Limb (tissue), 2 donors: Measurements from ENCODE around the gene RNF217.
"Not testable (repeated sequence)": the region's sequence is repeated elsewhere in the genome, so short reads cannot be mapped to it uniquely, and the experiment has no call there.

Source experiments
- DNase-seq, 2 donors: peaks; one replicate each; pipeline ENCODE4 v3.0.0-alpha.2; 2016; ENCODE audit errors: extremely low spot score in 2 of 2

The RNF217 gene

GRCh38 chr6:125057392-125058246 is 95.4 kb downstream of the RNF217 start:
- no peak for DNase-seq

GRCh38 chr6:125058546-125058945 is 96.3 kb downstream of the RNF217 start:
- no peak for DNase-seq

- DNase-seq: no peak
Measured at GRCh38 chr6:125063307-125063706, 101.1 kb downstream of the RNF217 start.

GRCh38 chr6:125066140-125066539 is 103.9 kb downstream of the RNF217 start:
- DNase-seq: no peak

- DNase-seq: no peak
Measured at GRCh38 chr6:125066964-125067363, 104.7 kb downstream of the RNF217 start.

GRCh38 chr6:125067552-125067951 is 105.3 kb downstream of the RNF217 start:
- no peak for DNase-seq

- no peak for DNase-seq
Measured at GRCh38 chr6:125073071-125073470, 110.8 kb downstream of the RNF217 start.

- no peak for DNase-seq
Measured at GRCh38 chr6:125074120-125074519, 111.9 kb downstream of the RNF217 start.

- not testable (repeated sequence) for DNase-seq
Measured at GRCh38 chr6:125075073-125075472, 112.8 kb downstream of the RNF217 start.

GRCh38 chr6:125075741-125076481 is 113.7 kb downstream of the RNF217 start:
- DNase-seq: no peak

GRCh38 chr6:125076482-125076742 is 114.2 kb downstream of the RNF217 start:
- no peak for DNase-seq

- no peak for DNase-seq
Measured at GRCh38 chr6:125077453-125077852, 115.2 kb downstream of the RNF217 start.

- no peak for DNase-seq
Measured at GRCh38 chr6:125078602-125079321, 116.5 kb downstream of the RNF217 start.

- DNase-seq: no peak
Measured at GRCh38 chr6:125082908-125083683, 120.9 kb downstream of the RNF217 start.

- no peak for DNase-seq
Measured at GRCh38 chr6:125083684-125083990, 121.4 kb downstream of the RNF217 start.

- no peak for DNase-seq
Measured at GRCh38 chr6:125086716-125087115, 124.5 kb downstream of the RNF217 start.

- no peak for DNase-seq
Measured at GRCh38 chr6:125088963-125089362, 126.7 kb downstream of the RNF217 start.

- no peak for DNase-seq
Measured at GRCh38 chr6:125094563-125094962, 132.3 kb downstream of the RNF217 start.

- DNase-seq: no peak
Measured at GRCh38 chr6:125095580-125096301, 133.5 kb downstream of the RNF217 start.

- no peak for DNase-seq
Measured at GRCh38 chr6:125097186-125097585, 134.9 kb downstream of the RNF217 start.

GRCh38 chr6:125098253-125098652 is 136.0 kb downstream of the RNF217 start:
- no peak for DNase-seq
